K562 (cell line): ENCODE measurements around the gene TMEM217. TPM values are rescaled to one million over a fixed set of nuclear protein-coding genes. Genes with fewer than 3 reads are reported as not detected.
A peak's percentile ranks its signal among the peaks of the same experiment; 100 is the strongest.

Source experiments
- BRD4 ChIP-seq: fragments of 200-600 bp; sonication (generic); IDR thresholded peaks from 2 replicates; pipeline ENCODE4 v1.6.1; 2017; ENCODE audit warnings: inconsistent platforms
- CEBPB ChIP-seq: fragments of 450-650 bp; IDR thresholded peaks from 2 replicates; pipeline ENCODE4 v1.6.1; 2016; ENCODE audit warnings: missing genetic modification characterization, missing compliant biosample characterization
- ESRRA ChIP-seq: fragments of 450-650 bp; IDR thresholded peaks from 2 replicates; pipeline ENCODE4 v1.6.1; 2014; ENCODE audit warnings: low read depth, mild to moderate bottlenecking, moderate library complexity, borderline replicate concordance
- MIER1 ChIP-seq: fragments of 450-650 bp; IDR thresholded peaks from 2 replicates; pipeline ENCODE4 v1.6.1; 2016; ENCODE audit warnings: antibody characterized with exemption, mild to moderate bottlenecking, low read depth
- PCBP1 ChIP-seq: fragments of 200-400 bp; formaldehyde crosslinking; IDR thresholded peaks from 2 replicates; pipeline ENCODE4 v1.6.1; 2018; ENCODE audit warnings: mild to moderate bottlenecking, low read depth, low read length; ENCODE audit not compliant: poor library complexity, severe bottlenecking
- PHF8 ChIP-seq: fragments of 200-600 bp; sonication (generic); IDR thresholded peaks from 2 replicates; pipeline ENCODE4 v1.6.1; 2012; ENCODE audit warnings: mixed run types, mild to moderate bottlenecking, inconsistent platforms, low read length, moderate library complexity, borderline replicate concordance
- RBM17 ChIP-seq: fragments of 200-400 bp; formaldehyde crosslinking; IDR thresholded peaks from 2 replicates; pipeline ENCODE4 v1.6.1; 2017; ENCODE audit warnings: low read depth, mild to moderate bottlenecking, low read length, borderline replicate concordance
- SUPT5H ChIP-seq: fragments of 450-650 bp; IDR thresholded peaks from 2 replicates; pipeline ENCODE4 v1.6.1; 2016
- ZFP36 ChIP-seq: fragments of 150-350 bp; IDR thresholded peaks from 2 replicates; pipeline ENCODE4 v1.6.1; 2018; ENCODE audit warnings: low read length, low read depth; ENCODE audit not compliant: partially characterized antibody
- ZNF239 ChIP-seq: fragments of 250-450 bp; sonication (Bioruptor Pico); IDR thresholded peaks from 2 replicates; pipeline ENCODE4 v1.4.0; 2020; ENCODE audit warnings: mild to moderate bottlenecking
- ZNF518B ChIP-seq: fragments of 250-450 bp; sonication (Bioruptor Pico); IDR thresholded peaks from 2 replicates; pipeline ENCODE4 v1.5.0; 2021; ENCODE audit warnings: mild to moderate bottlenecking, moderate library complexity
- ZNF79 ChIP-seq: fragments of 250-450 bp; sonication (Bioruptor Pico); IDR thresholded peaks from 2 replicates; pipeline ENCODE4 v1.4.0; 2020; ENCODE audit warnings: low read depth, mild to moderate bottlenecking, moderate library complexity
- polyA plus RNA-seq, 8 experiments: library from polyadenylated mRNA; depleted of rRNA in 4 of 8; stranded (reverse) in 5 of 8; unstranded in 3 of 8; fragments of >200 nt; fragmentation: Nextera tagmentation in 2 of 8; fragmentation: Illumina TruSeq in 1 of 8; extraction: Ambion mirVana in 2 of 8; extraction: Trizol in 1 of 8; gene quantifications; 2 replicates each; pipeline versions ENCODE4 v1.2.1 to v1.2.3, GENCODE V29; 2011 to 2014; ENCODE audit warnings: inconsistent platforms in 1 of 8, missing spikeins in 1 of 8
- total RNA-seq, 7 experiments: library from RNA; depleted of rRNA in 6 of 7; stranded (reverse); fragments of >200 nt in 6 of 7; fragmentation: Illumina TruSeq in 2 of 7; extraction: Trizol in 2 of 7; gene quantifications; 2 replicates each; pipeline versions ENCODE4 v1.2.1 to v1.2.3, GENCODE V29; 2011 to 2021; ENCODE audit warnings: low replicate concordance in 1 of 7
- TF ChIP-seq, protein P1 (sequence below), 2 experiments: fragments of 450-650 bp; IDR thresholded peaks; 2 replicates each; pipeline ENCODE4 v1.6.1; 2018; ENCODE audit warnings: mild to moderate bottlenecking in 2 of 2, low read depth in 1 of 2; ENCODE audit not compliant: partially characterized antibody in 2 of 2
- TF ChIP-seq, protein P2 (sequence below): fragments of 250-450 bp; sonication (Bioruptor Pico); IDR thresholded peaks from 2 replicates; pipeline ENCODE4 v1.5.1; 2021; ENCODE audit warnings: mild to moderate bottlenecking

The TMEM217 gene
- total and polyA plus RNA-seq, 9 of the 15 experiments (the other 6 are each of a cell fraction or from before 2014, with no cell fraction given): 1.3 to 8.0 (median 1.9) TPM

DNA sequence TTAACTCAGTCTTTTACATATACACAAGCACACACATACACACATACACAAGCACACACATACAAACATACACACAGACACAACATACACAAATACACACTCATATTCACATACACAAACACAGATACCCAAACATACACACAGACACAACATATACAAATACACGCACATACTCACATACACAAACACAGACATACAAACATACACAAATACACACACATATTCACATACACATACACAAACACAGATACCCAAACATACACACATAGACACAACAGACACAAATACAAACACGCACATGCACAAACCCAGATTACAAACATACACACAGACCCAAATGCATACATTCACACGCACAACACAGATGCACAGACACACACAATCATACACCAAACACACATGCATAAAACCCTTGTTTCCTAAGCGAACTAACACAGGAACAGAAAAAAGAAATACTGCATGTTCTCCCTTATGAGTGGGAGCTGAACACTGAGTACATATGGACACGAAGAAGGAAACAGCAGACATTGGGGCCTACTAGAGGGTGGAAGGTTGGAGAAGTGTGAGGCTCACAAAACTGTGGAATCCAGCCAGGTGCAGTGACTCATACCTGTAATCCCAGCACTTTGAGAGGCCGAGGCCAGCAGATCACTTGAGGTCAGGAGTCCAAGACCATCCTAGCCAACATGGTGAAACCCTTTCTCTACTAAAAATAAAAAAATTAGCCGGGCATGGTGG, 53.8 kb downstream of the TMEM217 start (continued):
- TF ChIP-seq, protein P1, sequence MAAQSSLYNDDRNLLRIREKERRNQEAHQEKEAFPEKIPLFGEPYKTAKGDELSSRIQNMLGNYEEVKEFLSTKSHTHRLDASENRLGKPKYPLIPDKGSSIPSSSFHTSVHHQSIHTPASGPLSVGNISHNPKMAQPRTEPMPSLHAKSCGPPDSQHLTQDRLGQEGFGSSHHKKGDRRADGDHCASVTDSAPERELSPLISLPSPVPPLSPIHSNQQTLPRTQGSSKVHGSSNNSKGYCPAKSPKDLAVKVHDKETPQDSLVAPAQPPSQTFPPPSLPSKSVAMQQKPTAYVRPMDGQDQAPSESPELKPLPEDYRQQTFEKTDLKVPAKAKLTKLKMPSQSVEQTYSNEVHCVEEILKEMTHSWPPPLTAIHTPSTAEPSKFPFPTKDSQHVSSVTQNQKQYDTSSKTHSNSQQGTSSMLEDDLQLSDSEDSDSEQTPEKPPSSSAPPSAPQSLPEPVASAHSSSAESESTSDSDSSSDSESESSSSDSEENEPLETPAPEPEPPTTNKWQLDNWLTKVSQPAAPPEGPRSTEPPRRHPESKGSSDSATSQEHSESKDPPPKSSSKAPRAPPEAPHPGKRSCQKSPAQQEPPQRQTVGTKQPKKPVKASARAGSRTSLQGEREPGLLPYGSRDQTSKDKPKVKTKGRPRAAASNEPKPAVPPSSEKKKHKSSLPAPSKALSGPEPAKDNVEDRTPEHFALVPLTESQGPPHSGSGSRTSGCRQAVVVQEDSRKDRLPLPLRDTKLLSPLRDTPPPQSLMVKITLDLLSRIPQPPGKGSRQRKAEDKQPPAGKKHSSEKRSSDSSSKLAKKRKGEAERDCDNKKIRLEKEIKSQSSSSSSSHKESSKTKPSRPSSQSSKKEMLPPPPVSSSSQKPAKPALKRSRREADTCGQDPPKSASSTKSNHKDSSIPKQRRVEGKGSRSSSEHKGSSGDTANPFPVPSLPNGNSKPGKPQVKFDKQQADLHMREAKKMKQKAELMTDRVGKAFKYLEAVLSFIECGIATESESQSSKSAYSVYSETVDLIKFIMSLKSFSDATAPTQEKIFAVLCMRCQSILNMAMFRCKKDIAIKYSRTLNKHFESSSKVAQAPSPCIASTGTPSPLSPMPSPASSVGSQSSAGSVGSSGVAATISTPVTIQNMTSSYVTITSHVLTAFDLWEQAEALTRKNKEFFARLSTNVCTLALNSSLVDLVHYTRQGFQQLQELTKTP (IDR thresholded peaks at IDR 0.05; ENCODE audit: low read depth in 1 of 2, partially characterized antibody in 2 of 2): peak in 1 of 2 experiments; percentile 36
- no peak; the same call in 1 of the 2 replicates for TF ChIP-seq ZNF239 (CRISPR knock-in tag)
- TF ChIP-seq CEBPB (tag): no peak
- no peak; the same call in none of the 2 replicates for TF ChIP-seq SUPT5H
- TF ChIP-seq, protein P2, sequence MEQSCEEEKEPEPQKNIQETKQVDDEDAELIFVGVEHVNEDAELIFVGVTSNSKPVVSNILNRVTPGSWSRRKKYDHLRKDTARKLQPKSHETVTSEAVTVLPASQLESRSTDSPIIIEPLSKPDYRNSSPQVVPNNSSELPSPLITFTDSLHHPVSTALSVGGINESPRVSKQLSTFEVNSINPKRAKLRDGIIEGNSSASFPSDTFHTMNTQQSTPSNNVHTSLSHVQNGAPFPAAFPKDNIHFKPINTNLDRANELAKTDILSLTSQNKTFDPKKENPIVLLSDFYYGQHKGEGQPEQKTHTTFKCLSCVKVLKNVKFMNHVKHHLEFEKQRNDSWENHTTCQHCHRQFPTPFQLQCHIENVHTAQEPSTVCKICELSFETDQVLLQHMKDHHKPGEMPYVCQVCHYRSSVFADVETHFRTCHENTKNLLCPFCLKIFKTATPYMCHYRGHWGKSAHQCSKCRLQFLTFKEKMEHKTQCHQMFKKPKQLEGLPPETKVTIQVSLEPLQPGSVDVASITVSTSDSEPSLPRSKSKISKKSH (CRISPR knock-in tag): no peak
- no peak for TF ChIP-seq PHF8
- TF ChIP-seq ESRRA: no peak
- TF ChIP-seq MIER1: peak; percentile 85
- TF ChIP-seq ZNF79 (CRISPR knock-in tag): no peak
- no peak for TF ChIP-seq ZFP36
- TF ChIP-seq BRD4: peak; percentile 57; the same call in 1 of the 2 replicates
- TF ChIP-seq PCBP1: no peak
- no peak for TF ChIP-seq ZNF518B (CRISPR knock-in tag)
- no peak for TF ChIP-seq RBM17
